Right lobe of liver (tissue), 4 donors: ENCODE measurements around the gene PARP2.

Experiments used
- CTCF ChIP-seq, 4 donors: fragments of 200-600 bp in 3 of 4; fragments of 450-650 bp in 1 of 4; IDR thresholded peaks; one replicate each; pipeline versions ENCODE4 v1.5.1 to v1.8.0; 2016 to 2022; ENCODE audit warnings: antibody characterized with exemption in 4 of 4, mild to moderate bottlenecking in 2 of 4
- POLR2A ChIP-seq: fragments of 450-650 bp; IDR thresholded peaks from one replicate; pipeline ENCODE4 v1.6.1; 2017; ENCODE audit warnings: antibody characterized with exemption, mild to moderate bottlenecking
- donor health status: DM: no; HTN: no; CAD: no.
- donor health status: DM: no; HTN: no; CAD: no.
- donor health status: DM: no; HTN: yes; CAD: no.

GRCh38 chr14:20341646-20342045 lies 1.8 kb upstream of the PARP2 start:
- TF ChIP-seq POLR2A (no peak), CTCF (IDR thresholded peaks at IDR 0.05) (no peak)
